NCI-H2196 (cell line): ENCODE results near the gene WAC.

Experiments
- DNase-seq: peaks from one replicate; lab custom pipeline; 2025; ENCODE audit not compliant: unreplicated experiment; lab: John Stamatoyannopoulos, UW

WAC gene

GRCh38 chr10:28533186-28533564, 257 bp downstream of the WAC start:
- no peak for DNase-seq

DNA sequence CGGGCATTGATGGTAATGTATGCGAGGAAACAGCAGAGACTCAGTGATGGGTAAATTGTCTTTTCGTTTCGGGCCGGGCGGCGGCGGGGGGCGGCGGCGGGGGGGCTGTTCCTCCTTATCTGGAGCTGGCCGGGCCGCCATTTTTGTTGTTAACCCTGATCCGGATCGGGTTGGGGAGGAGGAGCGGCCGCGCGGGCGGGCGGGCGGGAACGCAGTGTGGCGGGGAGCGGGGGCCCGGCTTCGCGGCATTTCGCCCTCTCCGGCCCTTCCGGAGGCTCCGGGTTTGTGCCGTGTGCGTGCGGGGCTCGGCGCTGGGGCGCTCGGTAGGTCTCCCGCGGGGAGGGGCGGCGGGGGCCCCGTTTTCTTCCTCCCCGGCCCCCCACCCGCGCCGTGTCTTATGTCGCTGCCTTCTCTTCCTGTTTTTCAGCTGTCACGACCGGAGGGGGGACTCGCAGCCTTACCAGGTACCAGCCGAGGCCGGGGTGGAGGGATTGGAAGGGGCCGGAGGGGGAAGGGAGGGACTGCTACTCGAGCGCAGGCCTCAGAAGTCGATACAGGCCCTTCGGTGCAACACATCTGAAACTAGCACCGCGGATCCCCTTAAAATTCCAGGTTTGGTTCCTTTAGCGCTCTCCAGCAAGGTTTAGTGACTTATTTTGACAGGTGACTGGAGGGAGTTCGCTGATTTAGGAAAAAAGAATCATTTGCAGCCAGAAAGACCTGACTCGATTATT, 820 bp downstream of the WAC start:
- DNase-seq: peak; percentile 17

GRCh38 chr10:28535846-28536245, 2.9 kb downstream of the WAC start:
- no peak for DNase-seq

- no peak for DNase-seq
These were observed 5.7 kb downstream of the WAC start for GRCh38 chr10:28538595-28538994.

DNA sequence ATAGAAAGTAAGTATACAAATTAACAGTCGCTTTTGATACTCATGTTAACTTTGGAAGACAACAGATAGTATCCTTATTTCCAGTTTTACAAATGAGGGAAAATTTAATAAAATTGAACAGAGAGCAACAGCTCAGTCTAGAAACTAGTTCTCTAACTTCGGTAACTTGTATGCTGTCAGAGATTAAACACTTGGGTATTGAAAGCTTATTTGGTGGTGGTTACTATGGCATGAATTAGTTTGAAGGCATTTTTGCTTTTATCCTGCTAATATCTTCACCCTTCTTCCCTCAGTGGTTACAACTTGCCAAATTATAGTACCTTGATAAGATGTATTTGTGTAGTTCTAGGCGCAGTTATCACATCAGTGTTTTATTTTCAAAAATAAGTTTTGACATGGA, 7.2 kb downstream of the WAC start:
- DNase-seq: no peak

- no peak for DNase-seq
These were observed 8.9 kb downstream of the WAC start for GRCh38 chr10:28541717-28542365.

DNA sequence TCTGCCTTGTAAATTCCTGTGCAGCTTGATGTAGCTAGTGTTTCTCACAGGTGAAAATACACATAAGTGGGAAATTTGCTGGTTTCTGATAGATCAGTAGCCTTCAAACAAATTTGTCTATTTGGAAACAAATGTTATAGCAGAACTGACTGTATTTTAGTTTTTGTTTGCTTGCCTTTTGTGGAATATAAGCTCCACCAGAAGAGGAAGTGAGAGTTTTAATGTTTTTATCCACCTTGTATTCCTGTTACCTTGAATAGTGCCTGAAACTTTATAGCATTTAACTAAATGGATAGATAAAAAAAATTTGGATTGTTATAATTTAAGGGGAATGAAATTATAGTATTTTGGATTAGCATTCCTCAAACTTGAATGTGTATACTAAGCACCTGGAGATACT, 9.8 kb downstream of the WAC start:
- no peak for DNase-seq

- DNase-seq: no peak
These were observed 11.1 kb downstream of the WAC start for GRCh38 chr10:28544058-28544457.

GRCh38 chr10:28545967-28546644, 13.2 kb downstream of the WAC start:
- no peak for DNase-seq

DNA sequence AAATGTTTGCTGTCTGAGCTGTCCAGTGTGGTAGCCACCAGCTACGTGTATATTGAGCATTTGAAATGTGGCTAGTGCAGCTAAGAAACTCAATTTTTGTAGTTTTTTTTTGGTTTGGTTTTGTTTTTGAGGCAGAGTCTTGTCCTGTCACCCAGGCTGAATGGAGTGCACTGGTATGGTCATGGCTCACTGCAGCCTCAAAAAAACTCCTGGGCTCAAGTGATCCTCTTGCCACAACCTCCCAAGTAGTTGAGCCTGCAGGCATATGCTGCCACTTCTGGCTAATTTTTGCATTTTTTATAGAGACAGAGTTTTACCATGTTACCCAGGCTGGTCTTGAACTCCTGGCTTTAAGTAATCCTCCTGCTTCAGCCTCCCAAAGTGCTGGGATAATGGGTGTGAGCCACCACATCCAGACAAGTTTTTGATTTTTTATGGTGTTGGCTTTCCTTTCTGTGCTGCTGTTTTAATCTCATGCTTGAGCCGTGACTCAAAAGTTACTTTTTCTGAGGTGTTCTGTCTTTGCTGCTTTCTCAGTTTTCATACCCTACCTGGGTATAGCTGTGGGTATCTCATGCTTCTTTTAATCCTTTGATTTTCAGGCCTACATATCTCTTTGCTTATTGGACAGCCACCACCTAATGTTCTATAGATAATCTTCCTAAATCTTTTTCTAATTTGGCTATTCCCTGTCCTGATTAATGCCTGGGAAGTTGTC, 16.0 kb downstream of the WAC start:
- no peak for DNase-seq

DNA sequence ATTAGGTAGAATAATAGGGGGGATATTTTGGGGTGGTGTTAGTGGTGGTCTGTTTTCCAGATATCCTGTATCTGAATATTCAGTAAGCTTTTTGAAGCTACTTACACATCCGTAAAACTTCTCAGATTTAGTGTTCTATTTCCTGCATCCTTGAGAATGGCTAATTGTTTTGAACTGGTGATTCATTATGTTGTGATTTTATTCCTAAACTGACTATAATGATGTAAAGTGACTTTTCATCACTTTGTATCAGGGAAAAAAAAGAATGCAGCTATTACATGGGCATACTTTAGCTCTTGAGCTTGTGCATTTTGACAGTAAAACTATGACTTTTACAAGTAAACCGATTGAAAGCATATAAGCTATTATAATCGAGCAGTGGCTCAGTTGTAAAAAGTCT, 18.2 kb downstream of the WAC start:
- DNase-seq: no peak

GRCh38 chr10:28552775-28553174, 19.9 kb downstream of the WAC start:
- DNase-seq: no peak

DNA sequence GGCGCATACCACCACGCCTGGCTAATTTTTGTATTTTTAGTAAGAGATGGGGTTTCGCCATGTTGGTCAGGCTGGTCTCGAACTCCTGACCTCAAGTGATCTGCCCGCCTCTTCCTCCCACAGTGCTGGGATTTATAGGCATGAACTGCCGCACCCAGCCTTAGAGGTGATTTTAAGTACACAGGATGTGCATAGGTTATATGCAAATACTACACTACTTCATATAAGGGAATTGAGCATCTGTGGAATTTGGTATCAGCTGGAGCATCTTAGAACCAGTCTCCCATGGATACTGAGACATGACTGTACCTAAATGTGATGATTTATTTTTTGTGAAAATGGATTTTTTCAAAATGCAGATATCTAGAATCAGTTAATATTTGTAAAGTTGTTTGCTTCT, 21.1 kb downstream of the WAC start:
- no peak for DNase-seq

GRCh38 chr10:28554952-28555351, 22.0 kb downstream of the WAC start:
- DNase-seq: no peak

GRCh38 chr10:28555358-28555757, 22.4 kb downstream of the WAC start:
- DNase-seq: no peak

DNA sequence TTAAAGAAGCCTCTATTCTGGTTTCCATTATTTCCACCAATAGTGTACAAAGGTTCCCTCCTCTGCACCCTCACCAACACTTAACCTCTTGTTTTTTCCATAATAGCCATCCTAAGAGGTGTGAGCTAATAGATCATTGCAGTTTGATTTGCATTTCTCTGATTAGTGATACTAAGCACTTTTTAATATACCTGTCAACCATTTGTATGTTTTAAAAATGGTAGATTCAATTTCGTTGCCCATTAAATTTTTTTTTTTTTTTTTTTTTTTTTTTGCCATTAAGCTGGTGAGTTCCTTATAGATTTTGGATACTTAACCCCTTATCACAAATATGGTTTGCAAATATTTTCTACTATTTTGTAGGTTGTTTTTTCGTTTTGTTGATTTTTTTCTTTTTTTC, 23.2 kb downstream of the WAC start:
- DNase-seq: no peak

- DNase-seq: no peak
These were observed 25.3 kb downstream of the WAC start for GRCh38 chr10:28558186-28558585.

DNA sequence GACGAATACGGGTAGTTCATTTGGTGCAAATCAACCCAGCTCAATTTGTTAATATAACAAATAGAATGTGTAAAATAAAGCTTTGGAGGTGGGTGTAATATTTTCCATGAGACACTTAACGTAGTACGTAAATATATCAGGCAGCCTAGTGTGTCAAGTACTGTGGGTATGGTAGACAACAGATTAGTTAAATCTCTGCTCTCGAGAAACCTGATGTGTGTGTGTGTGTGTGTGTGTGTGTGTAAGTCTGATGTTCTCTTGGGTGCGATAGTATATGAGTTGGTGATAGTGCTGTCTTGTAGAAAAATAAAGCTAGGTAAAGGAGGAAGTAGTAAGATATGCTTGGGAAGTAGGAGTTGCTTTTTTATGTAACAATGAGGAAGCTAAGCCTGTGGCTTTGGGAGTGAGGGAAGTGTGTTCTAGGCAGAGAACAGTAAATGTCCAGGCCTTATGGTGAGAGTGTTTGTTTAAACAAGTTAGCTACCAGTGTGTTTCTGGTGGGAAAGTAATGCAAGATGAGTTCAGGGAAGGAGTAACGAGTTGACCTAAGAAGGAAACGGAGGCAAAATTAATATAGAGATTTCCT, 26.1 kb downstream of the WAC start:
- no peak for DNase-seq

DNA sequence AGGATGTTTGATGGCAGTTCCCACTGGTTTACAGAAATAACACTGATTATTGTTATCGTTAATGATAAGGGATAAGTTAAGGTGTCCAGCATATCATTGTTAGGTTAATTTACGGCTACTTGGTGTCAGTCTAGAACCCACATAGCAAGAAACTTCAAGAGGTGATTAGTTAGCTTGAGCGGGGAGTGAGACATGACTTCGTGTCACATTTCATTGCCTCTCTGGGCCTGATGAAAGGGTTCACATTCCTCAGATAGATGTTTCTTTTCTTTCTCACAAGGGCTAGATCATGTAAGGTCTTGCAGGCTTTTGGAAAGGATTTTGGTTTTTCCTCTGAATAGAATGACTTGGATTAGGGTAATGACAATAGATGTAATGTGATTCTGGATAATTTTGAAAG, 26.7 kb downstream of the WAC start:
- no peak for DNase-seq

DNA sequence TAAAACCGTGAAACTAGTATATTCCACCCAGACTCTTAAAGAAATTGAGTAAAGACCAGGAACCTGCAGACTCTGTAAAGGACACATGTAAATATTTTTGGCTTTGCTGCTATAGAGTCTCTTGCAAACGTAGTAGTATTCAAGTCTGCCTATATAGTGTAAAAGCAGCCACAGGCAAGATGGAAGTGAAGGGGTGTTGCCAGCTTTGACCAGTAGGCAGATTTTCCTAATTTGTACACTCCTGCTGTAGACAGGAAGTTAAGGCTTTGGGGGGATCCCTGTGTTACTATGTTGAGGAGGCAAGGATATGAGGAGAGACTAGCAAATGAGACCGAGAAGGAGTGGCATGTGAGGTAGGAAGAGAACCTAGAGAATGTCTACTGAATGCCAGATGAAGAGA, 27.7 kb downstream of the WAC start:
- no peak for DNase-seq

GRCh38 chr10:28561531-28561930, 28.6 kb downstream of the WAC start:
- DNase-seq: no peak
